ENCODE results near the gene DTNB.

GRCh38 chr2:25341753-25342371, 331.5 kb downstream of the DTNB start, which contains the start of gene DNMT3A:
- TF ChIP-seq REST (IDR thresholded peaks at IDR 0.05; ENCODE audit: insufficient read depth in 1 of 2, low read depth in 2 of 2, low read length in 2 of 2) (no peak), SIN3A (IDR thresholded peaks at IDR 0.05; ENCODE audit: borderline replicate concordance, insufficient read depth, low read length) (no peak)

Measured in PFSK-1 (cell line).